Parathyroid adenoma (tissue), 2 donors: ENCODE measurements around the gene GAS6.

Source experiments
- H2AFZ ChIP-seq: fragments of 300-600 bp; sonication (generic); one replicate; pipeline ENCODE4 v1.7.0; 2017; ENCODE audit warnings: antibody characterized with exemption, mild to moderate bottlenecking
- H3K27ac ChIP-seq: fragments of 300-600 bp; sonication (generic); one replicate; pipeline ENCODE4 v1.7.0; 2017
- H3K27me3 ChIP-seq: fragments of 300-600 bp; sonication (generic); one replicate; pipeline ENCODE4 v1.7.0; 2017; ENCODE audit warnings: low read length; ENCODE audit not compliant: control insufficient read depth, insufficient read depth
- H3K36me3 ChIP-seq: fragments of 300-600 bp; sonication (generic); one replicate; pipeline ENCODE4 v1.7.0; 2017; ENCODE audit warnings: low read length; ENCODE audit not compliant: control insufficient read depth, insufficient read depth
- H3K4me1 ChIP-seq: fragments of 300-600 bp; sonication (generic); one replicate; pipeline ENCODE4 v1.7.0; 2017; ENCODE audit warnings: control low read depth
- H3K4me2 ChIP-seq: fragments of 300-600 bp; sonication (generic); one replicate; pipeline ENCODE4 v1.7.0; 2017; ENCODE audit warnings: low read length
- H3K4me3 ChIP-seq: fragments of 300-600 bp; sonication (generic); one replicate; pipeline ENCODE4 v1.7.0; 2017; ENCODE audit warnings: low read depth, low read length
- H3K79me2 ChIP-seq: fragments of 300-600 bp; sonication (generic); one replicate; pipeline ENCODE4 v1.7.0; 2017; ENCODE audit warnings: control low read depth
- H3K9ac ChIP-seq: fragments of 300-600 bp; sonication (generic); one replicate; pipeline ENCODE4 v1.7.0; 2017; ENCODE audit warnings: mild to moderate bottlenecking
- H3K9me3 ChIP-seq: fragments of 300-600 bp; sonication (generic); one replicate; pipeline ENCODE4 v1.7.0; 2017; ENCODE audit warnings: low read length; ENCODE audit not compliant: control insufficient read depth
- CTCF ChIP-seq: fragments of 300-600 bp; sonication (generic); IDR thresholded peaks from one replicate; pipeline ENCODE4 v1.7.0; 2017; ENCODE audit warnings: antibody characterized with exemption, mild to moderate bottlenecking
- donor health status: primary hyperparathyroidism.

GAS6 gene

DNA sequence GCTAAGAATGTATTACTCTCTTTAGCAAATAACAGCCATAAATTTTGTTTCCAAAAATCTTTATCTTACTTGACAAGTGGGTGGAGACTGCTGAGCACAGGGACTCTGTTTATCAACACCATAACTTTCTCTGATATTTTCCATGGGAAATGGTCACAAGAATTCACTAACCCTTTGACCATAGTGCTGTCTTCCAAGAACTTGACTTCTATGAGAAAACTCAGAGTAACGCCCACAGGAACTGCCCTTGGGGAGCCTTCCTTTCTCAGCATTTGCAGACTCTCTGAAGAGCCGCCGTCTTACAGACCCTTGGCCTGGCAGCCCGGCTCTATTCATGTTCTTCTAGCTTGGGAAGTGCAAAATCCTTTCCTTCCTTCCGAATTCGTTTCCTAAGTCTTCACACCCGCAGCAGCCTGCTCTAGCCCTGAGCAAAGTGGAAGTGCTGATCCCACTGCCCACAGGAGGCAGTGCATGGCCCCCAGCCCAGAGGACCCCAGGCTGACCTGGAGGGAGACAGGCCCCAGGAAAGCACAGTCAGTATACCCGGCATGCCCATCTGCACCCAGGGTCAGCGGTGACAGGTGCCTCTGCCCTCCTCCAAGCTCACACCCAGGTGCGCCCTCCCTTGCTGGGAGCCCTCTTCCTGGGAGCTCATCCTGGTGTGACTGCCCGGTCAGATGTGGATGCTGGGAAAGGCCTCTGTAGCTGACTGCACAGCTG lies 10.2 kb downstream of the GAS6 start:
- H3K9ac ChIP-seq = no peak overlapping the region
- no peak overlapping the region for H3K4me2 ChIP-seq
- H3K79me2 ChIP-seq = peaks cover 24% of the 10 kb centered on the region
- no peaks in the 10 kb centered on the region for H3K27me3 ChIP-seq
- TF ChIP-seq CTCF = no peak
- no peak overlapping the region for H2AFZ ChIP-seq
- no peak overlapping the region for H3K4me3 ChIP-seq
- no peaks in the 10 kb centered on the region for H3K36me3 ChIP-seq
- H3K27ac ChIP-seq = peak overlapping the region; percentile 19
- H3K9me3 ChIP-seq = no peaks in the 10 kb centered on the region
- H3K4me1 ChIP-seq = no peaks in the 10 kb centered on the region

- no peaks in the 10 kb centered on the region for H3K36me3 ChIP-seq
- H3K4me1 ChIP-seq = no peaks in the 10 kb centered on the region
- H3K4me3 ChIP-seq = no peak overlapping the region
- H3K4me2 ChIP-seq = no peak overlapping the region
- no peak overlapping the region for H3K27ac ChIP-seq
- no peak overlapping the region for H3K9ac ChIP-seq
- peaks cover 21% of the 10 kb centered on the region for H3K79me2 ChIP-seq
- TF ChIP-seq CTCF = no peak
- no peak overlapping the region for H2AFZ ChIP-seq
- H3K9me3 ChIP-seq = no peaks in the 10 kb centered on the region
- H3K27me3 ChIP-seq = no peaks in the 10 kb centered on the region
Observed at GRCh38 chr13:113852536-113853517, 11.0 kb downstream of the GAS6 start.

- Histone ChIP-seq H3K4me2 (no peak overlapping the region), H3K4me3 (no peak overlapping the region), H3K9me3 (no peaks in the 10 kb centered on the region), H2AFZ (no peak overlapping the region), H3K4me1 (no peaks in the 10 kb centered on the region), H3K27me3 (no peaks in the 10 kb centered on the region), H3K9ac (no peak overlapping the region), H3K79me2 (peaks cover 20% of the 10 kb centered on the region), H3K27ac (no peak overlapping the region), H3K36me3 (no peaks in the 10 kb centered on the region)
- TF ChIP-seq CTCF = no peak
Observed at GRCh38 chr13:113851826-113852535, 11.9 kb downstream of the GAS6 start.

DNA sequence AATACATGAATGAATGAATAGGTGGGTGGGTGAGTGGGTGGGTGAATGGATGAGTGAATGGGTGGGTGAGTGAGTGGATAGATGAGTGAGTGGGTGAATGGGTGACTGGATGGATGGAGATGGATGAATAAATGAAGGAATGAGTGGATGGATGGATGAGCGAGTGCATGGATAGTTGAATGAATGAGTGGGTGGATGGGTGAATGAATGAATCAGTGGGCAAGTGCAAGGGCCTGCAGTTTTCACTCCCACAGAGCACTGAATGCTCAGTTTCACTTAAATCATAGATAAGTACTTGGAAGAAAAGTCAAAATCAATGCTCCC lies 12.4 kb downstream of the GAS6 start:
- no peak overlapping the region for H2AFZ ChIP-seq
- no peaks in the 10 kb centered on the region for H3K27me3 ChIP-seq
- no peak for TF ChIP-seq CTCF
- H3K4me1 ChIP-seq = no peaks in the 10 kb centered on the region
- no peak overlapping the region for H3K9ac ChIP-seq
- H3K36me3 ChIP-seq = no peaks in the 10 kb centered on the region
- H3K79me2 ChIP-seq = peaks cover 20% of the 10 kb centered on the region
- no peak overlapping the region for H3K4me3 ChIP-seq
- no peak overlapping the region for H3K27ac ChIP-seq
- H3K9me3 ChIP-seq = no peaks in the 10 kb centered on the region
- H3K4me2 ChIP-seq = no peak overlapping the region
